Measurements from ENCODE around the gene MAOA.
"Not testable (repeated sequence)": the region's sequence is repeated elsewhere in the genome, so short reads cannot be mapped to it uniquely, and the experiment has no call there.

MAOA gene

GRCh38 chrX:43664258-43664657 lies 8.2 kb downstream of the MAOA start:
- no peak for DNase-seq

DNA sequence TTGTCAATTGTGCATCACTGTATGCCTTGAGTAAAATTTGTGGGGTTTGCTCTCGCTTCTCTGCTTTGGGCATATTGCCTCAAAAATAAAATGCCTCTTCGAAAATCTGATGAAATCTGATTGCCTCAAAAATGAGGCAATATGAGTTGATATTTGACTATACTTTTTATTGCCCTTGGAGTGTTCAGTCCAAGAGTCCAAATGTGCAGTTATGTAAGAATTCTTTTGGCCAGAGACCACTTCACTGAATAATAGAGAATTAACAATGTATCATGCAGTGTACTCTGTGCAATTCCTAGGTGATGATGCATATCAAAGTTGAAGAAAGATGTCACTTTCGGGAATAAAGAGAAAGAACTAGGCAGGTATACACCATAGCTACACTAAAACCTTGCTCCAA lies 8.6 kb downstream of the MAOA start:
- no peak for DNase-seq

GRCh38 chrX:43666311-43666912 lies 10.3 kb downstream of the MAOA start:
- DNase-seq: no peak

DNA sequence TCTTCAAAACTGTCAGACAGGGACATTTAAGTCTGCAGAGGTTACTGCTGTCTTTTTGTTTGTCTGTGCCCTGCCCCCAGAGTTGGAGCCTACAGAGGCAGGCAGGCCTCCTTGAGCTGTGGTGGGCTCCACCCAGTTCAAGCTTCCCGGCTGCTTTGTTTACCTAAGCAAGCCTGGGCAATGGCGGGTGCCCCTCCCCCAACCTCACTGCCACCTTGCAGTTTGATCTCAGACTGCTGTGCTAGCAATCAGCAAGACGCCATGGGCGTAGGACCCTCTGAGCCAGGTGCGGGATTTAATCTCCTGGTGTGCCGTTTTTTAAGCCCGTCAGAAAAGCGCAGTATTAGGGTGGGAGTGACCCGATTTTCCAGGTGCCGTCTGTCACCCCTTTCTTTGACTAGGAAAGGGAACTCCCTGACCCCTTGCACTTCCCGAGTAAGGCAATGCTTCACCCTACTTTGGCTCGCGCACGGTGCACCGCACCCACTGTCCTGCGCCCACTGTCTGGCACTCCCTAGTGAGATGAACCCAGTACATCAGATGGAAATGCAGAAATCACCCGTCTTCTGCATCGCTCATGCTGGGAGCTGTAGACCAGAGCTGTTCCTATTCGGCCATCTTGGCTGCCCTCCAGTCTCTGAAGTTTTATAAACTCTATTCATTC lies 20.0 kb downstream of the MAOA start:
- not testable (repeated sequence) for DNase-seq

- DNase-seq: no peak
Measured at GRCh38 chrX:43676971-43677572, 21.0 kb downstream of the MAOA start.

DNA sequence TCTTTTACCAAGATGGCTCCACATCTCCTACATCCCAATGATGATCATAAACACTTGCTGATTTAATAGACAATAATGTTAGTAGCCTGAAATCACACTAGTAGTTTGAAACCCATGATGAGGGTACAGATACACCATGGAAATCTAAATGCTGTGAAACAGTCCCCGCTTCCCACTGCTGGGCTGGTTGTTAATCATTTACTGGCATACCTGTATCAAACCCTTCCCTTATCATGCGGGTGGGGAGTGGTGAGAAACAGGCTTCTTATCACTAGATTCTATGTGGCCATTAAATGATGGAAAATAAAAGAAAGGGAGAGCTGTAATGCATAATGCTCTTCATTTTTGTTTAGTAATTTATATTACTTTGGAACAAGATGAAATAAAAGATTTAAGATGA lies 21.9 kb downstream of the MAOA start:
- no peak for DNase-seq

DNA sequence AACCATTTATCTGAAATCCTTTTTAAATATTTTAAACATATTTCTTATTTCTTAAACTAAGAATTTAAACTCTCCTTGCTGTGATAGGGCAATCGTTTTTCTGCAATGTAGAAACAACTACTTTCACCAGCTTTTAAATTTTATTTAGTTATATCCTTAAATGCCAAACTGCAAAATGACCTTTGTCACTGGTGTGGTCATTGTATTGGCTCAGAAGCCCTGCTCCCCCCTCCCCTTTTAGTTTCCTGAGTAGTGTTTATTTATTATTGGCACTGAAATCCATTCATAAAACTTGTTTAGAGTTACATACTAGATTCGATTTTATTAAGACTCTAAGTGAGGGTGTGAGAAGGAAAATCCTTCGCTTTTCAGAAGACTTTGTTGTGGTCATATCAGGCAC lies 23.0 kb downstream of the MAOA start:
- DNase-seq: no peak

DNA sequence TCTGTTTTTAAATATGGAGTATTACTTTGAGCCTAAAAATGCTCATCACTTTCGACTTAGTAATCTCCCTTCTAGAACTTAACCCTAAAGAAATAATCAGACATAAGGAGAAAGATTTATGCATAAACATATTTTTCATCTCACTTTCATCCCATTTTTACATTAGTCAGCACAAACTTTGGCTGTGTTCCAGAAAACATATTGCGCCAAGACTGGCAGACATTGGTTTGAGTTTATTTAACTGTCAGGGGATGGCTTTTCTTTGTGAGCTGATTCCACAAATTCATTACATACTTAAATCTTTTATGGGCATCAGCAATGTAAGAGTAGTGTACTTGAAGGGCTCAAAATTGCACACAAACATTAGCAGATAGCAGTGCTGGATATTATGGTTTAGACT lies 23.7 kb downstream of the MAOA start:
- no peak for DNase-seq

- DNase-seq: no peak
Measured at GRCh38 chrX:43682726-43683125, 26.6 kb downstream of the MAOA start.

DNA sequence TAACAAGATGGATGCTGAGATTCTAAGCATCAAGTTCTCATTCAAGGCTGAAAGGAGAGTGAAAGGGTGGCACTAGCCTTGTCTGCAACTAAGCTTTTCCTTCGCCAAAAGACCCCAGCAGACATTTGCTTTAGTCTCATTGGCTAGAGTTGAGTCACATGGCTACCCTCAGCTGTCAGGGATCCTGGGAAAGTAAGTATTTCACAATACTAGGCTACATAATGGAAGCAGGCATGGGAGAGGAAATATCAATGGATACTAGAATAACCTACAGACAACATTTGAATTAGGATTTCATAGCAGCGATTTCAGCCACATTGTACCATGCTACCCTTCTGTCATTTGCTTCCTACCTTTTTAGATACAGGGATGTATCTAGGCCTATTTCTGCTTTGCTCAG lies 29.1 kb downstream of the MAOA start:
- DNase-seq: no peak

- no peak for DNase-seq
Measured at GRCh38 chrX:43688586-43688985, 32.5 kb downstream of the MAOA start.

DNA sequence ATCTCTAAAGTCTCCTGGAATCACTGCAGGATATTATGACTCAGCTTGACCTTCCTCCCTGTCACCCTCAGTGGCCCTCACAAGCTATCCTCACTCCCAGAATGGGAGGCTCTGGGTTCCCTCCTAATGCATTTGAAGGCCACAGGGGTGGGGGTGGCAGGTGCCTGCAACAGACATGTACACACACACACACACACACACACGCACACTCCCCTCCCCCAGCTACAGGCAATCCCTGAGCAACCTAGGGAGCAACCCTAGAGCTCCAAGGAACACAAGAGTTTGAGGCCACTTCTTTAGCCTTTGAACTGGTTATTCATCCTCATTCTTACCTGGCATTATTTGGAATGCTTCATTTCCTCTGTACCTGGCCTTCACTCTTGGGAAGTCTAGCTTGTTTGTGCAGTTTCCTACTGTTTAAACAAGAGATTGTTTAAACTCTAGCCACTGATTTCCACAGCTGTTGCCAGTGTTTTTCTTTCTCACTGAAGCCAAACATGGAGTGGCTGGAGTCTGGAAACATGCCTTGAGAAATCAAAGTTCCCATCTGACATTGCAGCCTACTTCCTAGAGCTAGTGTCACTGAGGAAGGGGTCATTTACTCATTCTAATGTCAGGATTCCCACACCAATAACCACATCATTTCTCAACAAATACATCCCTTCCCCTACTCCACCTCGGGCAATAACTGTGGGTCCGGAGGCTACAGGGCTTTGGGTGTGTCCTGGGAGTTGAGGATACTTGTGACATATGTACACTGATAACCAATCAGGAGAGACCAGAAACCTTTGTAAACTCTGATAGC lies 37.7 kb downstream of the MAOA start:
- DNase-seq: no peak

- no peak for DNase-seq
Measured at GRCh38 chrX:43699475-43699874, 43.4 kb downstream of the MAOA start.

GRCh38 chrX:43702079-43702524 lies 46.0 kb downstream of the MAOA start:
- no peak for DNase-seq

DNA sequence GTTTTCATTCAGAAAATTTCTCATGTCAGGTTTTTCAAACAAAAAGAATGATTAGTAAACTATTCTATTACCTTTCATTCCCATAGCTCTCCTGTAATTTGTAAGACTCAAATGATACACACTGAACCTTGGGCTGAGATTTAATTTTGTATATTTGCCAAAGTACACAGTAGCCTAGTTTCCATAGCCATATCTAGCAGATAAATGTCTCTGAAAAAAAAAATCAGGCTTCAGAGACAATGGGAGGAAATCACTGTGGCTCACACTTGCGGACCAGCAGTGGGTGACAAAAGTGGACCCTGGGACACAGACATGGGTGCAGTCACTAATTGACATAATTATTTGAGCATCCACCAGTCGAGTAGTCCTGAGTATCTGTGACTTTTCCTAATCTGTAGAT lies 46.6 kb downstream of the MAOA start:
- DNase-seq: no peak

- no peak for DNase-seq
Measured at GRCh38 chrX:43703211-43703791, 47.2 kb downstream of the MAOA start.

DNA sequence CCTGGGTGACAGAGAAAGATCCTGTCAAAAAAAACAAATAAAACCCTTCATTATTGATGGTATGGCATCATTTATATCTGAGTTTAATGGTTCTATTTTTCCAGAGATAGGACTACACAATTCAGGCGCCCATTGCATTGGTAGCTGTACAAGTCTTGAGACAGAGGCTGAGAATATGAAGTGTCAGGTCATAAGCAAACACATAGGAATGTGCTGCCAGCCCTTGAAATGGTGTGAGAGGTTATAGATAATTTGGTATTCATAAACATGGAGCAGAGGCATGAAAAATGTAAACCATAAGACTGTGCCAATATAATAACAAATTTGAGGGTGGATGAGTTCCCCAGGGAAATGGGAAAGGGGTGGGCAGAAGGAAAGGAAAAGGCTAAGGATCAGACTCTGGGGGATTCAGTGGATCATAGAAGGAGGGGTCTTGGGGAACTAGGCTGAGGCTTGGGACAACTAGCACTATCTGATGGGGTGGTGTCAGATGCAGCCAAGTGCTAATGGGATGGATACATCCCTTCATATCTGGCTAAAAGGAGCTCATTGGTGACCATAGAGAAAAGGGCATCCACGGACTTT lies 50.8 kb downstream of the MAOA start:
- DNase-seq: no peak

DNA sequence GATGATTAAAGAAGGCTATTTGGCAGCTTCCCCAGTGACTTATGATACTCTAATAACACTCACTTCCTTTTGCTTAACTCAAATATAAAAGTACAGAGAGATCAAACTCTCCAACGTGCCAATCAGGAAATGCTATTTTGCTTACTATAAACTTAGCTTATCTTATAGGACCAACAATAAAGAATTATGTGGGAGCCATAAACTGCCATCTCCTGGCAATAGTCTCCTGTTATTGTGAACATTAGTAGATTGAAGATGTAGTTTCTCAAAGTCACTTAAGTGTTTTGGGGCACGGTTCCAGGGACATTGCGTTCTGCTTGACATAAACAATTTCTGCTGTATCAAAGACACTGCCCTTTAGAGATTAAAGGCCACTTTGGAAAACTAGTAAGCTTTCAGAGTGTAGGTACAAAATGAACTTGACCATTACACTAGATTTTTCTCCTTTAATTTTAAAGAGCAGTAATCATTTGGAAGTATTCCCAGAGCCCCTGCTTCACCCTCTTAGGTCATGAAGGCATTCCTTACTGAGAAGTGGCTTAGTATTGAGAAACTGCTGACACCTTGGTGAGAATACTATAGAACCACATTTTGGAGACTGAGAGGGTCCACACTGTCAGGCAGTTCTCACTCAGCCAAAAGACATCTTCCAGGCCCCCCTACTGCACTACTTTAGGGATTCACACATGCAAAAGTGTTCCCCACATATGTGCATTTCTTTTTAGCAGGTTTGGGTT lies 51.9 kb downstream of the MAOA start:
- no peak for DNase-seq

DNA sequence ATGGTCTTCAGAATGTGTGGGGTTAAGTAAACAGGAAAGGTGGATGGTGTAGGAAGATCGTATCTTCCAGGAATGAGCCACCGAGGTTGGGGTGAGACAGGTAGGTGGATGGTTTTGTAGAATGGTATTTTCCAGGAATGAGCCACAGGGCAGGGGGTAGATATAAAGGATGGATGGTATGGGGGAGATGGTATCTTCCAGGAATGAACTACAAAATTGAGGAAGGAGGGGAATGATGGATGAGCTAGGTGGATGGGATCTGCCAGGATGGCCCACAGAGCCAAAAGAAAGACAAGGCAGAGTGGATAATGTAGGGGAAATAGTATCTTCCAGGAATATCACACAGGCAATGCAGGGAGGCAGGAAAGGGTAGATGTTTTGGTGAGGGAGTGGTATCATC lies 60.0 kb downstream of the MAOA start:
- DNase-seq: no peak

GRCh38 chrX:43716696-43717095 lies 60.6 kb downstream of the MAOA start:
- no peak for DNase-seq

DNA sequence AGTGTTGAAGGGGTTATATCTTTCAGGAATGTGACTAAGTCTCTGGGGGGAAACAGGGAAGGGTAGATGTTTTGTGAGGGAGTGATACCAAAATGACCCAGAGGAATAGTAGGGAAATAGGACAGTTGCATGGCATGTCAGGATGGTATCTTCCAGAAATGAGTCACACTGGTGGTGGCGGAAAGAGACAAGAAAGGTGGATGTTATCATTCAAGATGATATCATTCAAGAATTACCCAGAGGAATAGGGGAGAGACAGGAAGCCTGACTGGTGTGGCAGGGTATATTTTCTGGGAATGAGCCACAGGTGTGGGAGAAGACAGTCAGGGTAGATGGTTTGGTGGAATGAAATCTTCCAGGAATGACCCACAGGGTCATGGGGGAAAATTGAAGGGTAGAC lies 61.1 kb downstream of the MAOA start:
- no peak for DNase-seq

- DNase-seq: no peak
Measured at GRCh38 chrX:43718081-43718480, 62.0 kb downstream of the MAOA start.

All from activated CD8-positive, alpha-beta memory T cell treated with anti-CD3 and anti-CD28 coated beads for 24 hours (primary cell).